HUDEP-2 (cell line): Measurements from ENCODE around the gene EPB41.
"Not testable (repeated sequence)": the region's sequence is repeated elsewhere in the genome, so short reads cannot be mapped to it uniquely, and the experiment has no call there.

ENCODE experiments used
- DNase-seq, 76 experiments: peaks; one replicate each; lab custom pipeline; 2025; ENCODE audit not compliant: unreplicated experiment in 76 of 76; lab: John Stamatoyannopoulos, UW

Gene EPB41

GRCh38 chr1:28925350-28925891 lies 11.1 kb downstream of the EPB41 start:
- no peak for DNase-seq

GRCh38 chr1:28926629-28927265 lies 12.4 kb downstream of the EPB41 start:
- DNase-seq, result peak in 46 of 76 experiments; percentile 4 to 87 (median 71)

- DNase-seq, result no peak
Measured at GRCh38 chr1:28927266-28927647, 12.9 kb downstream of the EPB41 start.

- peak in 10 of 76 experiments; percentile 4 to 51 (median 36) for DNase-seq
Measured at GRCh38 chr1:28927648-28928313, 13.4 kb downstream of the EPB41 start.

GRCh38 chr1:28928314-28928941 lies 14.1 kb downstream of the EPB41 start:
- peak in 4 of 76 experiments; percentile 5 to 40 (median 22) for DNase-seq

- no peak for DNase-seq
Measured at GRCh38 chr1:28933277-28933676, 18.9 kb downstream of the EPB41 start.

GRCh38 chr1:28933918-28934317 lies 19.5 kb downstream of the EPB41 start:
- no peak for DNase-seq

GRCh38 chr1:28934676-28935075 lies 20.3 kb downstream of the EPB41 start:
- no peak for DNase-seq

- DNase-seq, result no peak
Measured at GRCh38 chr1:28935293-28935692, 20.9 kb downstream of the EPB41 start.

GRCh38 chr1:28936094-28936493 lies 21.7 kb downstream of the EPB41 start:
- DNase-seq, result no peak

GRCh38 chr1:28936528-28936927 lies 22.2 kb downstream of the EPB41 start:
- DNase-seq, result no peak

GRCh38 chr1:28943581-28943980 lies 29.2 kb downstream of the EPB41 start:
- not testable (repeated sequence) for DNase-seq

- no peak for DNase-seq
Measured at GRCh38 chr1:28950006-28950405, 35.6 kb downstream of the EPB41 start.

- DNase-seq, result no peak
Measured at GRCh38 chr1:28950449-28950848, 36.1 kb downstream of the EPB41 start.

- no peak for DNase-seq
Measured at GRCh38 chr1:28954126-28954726, 39.9 kb downstream of the EPB41 start.

- no peak for DNase-seq
Measured at GRCh38 chr1:28956038-28956464, 41.7 kb downstream of the EPB41 start.

GRCh38 chr1:28962114-28962831 lies 47.9 kb downstream of the EPB41 start:
- DNase-seq, result not testable (repeated sequence)

- no peak for DNase-seq
Measured at GRCh38 chr1:28965271-28965870, 51.0 kb downstream of the EPB41 start.

- DNase-seq, result no peak
Measured at GRCh38 chr1:28966617-28967016, 52.2 kb downstream of the EPB41 start.
